Measurements from ENCODE around the gene LCNL1.

The LCNL1 gene

DNA sequence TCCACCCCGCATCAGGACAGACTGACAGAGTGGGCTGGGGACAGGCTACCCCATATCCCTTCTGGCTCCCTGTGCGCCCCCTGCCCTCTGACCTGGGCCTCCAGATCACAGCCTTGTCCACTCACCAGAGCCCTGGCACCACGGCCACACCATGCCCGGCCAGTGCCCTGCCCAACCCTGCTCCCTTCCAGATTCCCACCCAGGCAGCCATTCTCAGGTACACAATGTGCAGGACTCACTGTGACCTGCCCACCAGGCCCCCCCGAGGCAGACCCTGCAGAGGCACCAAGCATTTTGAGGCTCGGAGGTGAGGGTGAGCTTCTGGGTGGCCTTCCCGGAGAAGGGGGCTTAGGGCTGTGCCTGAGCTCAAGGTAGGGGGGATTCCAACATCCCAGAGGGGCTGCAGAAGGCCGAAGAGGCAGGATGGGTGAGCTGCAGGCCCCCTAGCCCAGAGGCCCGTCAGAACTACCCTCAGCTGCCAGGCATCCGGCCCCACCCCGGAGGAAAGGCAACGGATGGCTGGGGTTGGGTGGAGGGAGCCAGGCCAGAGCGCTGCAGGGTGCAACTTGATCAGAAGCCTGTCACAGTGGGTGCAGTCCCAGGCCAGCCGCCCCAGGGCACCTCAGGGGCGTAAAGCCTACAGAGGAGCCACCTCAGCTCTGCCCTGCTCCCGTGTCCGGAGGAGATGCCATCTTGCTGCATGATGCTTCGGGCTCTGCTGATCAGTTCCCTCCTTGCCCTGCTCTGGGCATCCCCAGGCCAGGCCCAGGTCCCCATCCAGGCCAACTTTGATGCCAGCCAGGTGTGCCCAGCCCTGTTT lies at the start of gene LCNL1:
LCNL1 (plus strand) TSS at position 762 of the 820 bp plus-strand sequence. CDS start 594 bp downstream, outside the sequence.
- DNase-seq: no peak

DNA sequence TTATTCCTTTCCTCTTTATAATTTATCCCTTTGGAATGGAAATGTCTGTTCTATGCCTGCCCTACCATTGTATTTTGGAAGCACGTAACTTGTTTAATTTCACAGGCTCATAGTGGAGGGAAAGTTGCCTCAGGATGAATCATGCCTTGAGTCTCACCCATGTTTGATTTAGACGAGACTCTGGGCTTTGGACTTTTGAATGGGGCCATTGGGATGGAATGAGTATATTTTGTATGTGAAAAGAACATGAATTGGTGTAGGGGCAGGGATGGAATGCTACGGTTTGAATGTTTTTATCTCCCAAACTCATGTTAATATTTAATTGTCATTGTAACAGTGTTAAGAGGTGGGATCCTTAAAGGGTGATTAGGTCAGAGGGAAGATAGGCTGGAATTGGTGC lies 48.5 kb upstream of the LCNL1 start:
- no peak for DNase-seq

DNA sequence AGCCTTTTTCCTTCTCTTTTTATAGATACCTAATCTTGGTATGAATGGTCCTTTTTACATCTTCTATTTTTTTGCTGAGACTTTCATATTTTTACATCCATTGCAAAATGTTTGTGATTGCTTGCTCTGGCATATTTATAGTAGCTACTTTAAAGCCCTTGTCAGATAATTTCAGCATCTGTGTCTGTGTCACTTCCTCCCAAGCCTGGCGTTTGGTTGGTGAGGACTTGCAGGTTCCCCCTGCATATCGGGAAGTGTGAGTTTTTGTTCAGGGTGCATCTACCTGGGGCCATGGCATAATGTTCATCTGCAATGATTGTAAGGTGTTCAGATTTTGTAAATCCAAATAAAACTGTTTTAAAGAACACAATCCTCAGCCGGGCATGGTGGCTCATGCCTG lies 47.1 kb upstream of the LCNL1 start:
- no peak for DNase-seq

DNA sequence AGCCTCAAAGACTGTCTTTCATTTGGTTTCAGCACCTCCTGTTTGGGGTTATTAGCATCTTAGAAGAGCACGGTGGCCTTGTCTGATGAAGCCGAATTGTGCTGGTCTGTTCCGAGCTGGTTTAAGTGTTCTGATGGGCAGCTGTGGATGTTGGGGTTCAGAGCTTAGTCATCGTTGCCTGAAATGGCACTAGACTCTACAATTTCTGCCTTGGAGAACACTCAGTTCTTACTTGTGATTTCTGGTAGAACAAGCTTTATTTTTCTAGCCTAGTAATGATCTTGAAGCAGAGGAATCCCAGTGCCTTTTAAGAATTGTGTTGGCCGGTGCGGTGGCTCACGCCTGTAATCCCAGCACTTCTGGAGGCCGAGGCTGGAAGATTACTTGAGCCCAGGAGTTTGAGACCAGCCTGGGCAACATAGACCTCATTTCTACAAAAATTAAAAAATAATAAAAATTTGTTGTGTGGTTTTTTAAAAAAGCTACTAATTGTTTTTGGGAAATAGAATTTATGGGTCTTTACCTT lies 46.1 kb upstream of the LCNL1 start:
- no peak for DNase-seq

DNA sequence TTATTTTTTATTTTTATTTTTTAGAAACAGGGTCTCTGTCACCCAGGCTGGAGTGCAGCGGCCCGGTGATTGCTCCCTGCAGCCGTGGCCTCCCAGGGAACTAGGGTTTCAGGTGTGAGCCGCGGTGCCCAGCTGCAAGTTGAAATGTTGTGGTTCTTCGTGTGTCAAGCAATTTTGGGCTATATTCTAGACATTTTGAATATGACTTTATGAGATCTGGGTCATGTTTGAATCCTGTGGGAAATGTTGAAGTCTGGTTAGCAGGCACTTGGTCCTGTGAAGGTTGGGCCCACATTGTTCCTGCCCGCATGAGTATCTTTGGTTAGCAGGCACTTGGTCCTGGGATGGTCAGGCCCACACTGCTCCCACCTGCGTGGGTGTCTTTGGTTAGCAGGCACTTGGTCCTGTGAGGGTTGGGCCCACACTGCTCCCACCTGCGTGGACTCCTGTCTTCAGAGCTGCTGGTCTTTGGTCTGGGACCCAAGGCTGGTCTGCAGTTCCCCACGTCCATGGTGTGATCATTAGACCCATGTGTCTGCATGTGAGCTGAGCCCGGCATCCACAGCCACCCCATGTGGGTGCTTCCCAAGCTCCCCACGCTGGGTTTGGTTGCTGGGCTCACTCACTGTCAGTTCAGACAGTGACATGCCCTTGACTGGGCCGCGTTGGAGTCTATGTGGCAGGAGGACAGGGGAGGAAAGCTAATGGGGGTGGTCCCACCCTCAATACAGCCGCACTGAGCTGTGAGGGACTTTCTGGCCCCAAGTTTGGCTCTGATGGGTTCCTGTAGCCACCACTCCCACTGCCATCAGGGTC lies 45.4 kb upstream of the LCNL1 start:
- no peak for DNase-seq

DNA sequence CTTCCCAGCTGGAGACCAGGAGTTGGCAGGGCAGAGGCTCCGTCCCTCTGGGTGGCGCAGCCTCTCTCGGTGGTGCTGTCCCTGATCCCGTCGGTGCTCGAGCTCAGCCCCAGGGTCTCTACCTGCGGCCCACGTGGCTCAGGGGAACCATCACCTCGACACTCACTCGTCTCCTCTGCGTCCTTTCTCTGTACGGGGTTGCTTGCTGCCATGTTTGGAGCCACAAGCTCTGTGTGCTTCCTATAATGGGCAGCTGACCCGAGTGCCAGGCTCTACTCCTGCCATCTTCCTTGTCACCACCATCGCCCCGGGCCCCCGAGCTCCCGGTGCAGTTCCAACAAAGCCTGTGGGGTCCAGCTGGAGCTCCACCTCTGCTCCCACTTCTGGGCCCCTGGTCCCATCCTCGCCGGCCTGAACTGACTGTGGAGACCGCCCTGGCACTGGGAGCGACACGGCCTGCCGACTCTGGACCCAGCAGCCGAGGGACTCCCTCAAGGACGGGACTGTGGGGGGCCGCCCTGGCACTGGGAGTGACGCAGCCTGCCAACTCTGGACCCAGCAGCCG lies 43.3 kb upstream of the LCNL1 start:
- no peak for DNase-seq

DNA sequence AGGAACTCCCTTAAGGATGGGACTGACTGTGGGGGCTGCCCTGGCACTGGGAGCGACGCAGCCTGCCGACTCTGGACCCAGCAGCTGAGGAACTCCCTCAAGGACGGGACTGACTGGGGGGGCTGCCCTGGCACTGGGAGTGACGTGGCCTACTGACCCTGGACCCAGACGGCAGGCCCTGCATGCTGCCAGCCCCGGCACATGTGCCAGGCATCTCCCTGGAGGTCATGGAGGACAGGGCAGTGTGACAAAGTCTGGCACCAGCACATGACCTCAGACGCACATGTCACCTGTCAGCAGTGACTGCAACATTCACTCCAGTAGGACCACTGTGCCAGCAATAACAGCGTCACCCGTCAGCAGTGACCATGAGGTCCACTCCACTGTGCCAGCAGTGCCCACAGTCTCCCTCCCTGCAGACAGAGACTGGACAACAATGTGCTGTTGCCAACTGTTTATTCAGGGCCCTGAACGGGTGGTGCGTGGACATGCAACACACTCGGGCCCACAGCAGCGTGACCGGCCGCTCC lies 42.7 kb upstream of the LCNL1 start:
- no peak for DNase-seq

DNA sequence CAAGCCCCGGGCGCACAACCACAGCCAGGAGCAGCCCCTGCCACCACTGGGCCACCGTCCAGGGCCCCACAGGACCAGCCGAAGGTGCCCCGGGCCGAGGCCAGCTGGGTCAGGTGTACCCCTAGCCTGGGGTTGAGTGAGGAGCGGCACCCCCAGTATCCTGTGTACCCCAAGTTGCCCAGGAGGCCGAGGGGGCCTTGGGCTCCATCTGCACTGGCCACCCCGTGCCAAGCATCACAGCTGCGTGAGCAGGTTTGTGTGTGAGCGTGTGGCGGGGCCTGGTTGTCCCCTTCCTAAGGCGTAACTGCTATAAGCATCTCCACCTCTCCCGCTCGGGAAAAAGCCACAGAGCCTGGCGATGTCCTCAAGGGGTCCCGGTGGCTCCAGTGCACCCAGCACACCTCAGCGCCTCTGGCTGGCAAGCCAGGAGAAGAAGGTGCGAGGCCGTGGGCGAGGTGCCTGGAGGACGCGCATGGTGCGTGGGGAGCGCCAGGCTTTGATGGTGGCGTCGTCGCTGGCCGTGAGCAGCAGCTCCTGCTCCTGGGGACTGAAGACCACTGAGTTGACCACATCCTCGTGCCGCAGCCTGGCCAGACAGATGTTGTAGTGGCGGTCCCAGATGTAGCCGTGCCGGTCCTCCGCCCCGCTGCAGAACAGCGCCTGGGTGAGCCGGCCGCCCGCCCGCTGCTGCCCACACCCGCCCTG lies 42.1 kb upstream of the LCNL1 start:
- DNase-seq: no peak

DNA sequence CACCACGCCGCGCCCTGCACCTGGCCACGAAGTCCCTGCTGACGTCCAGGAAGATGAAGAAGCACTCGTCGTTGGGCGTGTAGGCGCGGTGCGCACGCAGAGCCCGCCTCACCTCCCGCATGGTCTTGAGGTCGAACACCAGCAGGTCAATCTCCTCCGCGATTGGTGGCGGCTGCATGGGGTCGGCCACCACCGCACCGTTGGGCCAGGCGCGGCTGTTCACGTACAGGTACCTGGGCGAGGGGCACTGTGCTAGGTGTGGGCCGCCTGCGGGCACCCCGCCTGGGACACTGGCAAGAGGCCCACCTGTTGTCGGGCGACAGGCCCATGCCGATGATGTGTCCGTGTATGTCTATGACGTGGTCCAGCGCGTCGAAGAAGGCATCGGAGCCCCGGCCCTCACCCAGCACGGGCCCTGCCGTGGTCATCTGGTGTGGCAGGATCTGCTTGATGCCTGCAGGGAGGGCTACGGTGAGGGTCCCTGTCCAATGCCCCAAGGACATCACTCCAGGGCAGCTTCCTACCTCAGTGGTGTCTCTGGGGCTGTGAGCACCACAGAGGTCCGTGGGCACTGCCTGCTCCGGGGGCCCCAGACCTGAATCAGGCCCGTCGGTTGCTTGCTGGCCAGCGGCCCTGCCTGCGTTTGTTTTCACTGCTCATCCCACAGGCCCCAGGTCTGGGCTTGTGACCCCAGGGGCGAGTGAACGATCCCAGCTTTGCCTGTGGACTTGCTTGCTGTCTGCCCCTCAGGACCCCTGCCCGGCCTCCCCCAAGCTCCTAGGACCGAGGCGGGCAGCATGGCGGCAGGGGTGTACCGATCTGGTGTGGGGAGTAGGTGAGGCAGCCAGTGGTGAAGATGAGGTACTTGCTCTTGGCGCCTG lies 41.3 kb upstream of the LCNL1 start:
- DNase-seq: no peak

DNA sequence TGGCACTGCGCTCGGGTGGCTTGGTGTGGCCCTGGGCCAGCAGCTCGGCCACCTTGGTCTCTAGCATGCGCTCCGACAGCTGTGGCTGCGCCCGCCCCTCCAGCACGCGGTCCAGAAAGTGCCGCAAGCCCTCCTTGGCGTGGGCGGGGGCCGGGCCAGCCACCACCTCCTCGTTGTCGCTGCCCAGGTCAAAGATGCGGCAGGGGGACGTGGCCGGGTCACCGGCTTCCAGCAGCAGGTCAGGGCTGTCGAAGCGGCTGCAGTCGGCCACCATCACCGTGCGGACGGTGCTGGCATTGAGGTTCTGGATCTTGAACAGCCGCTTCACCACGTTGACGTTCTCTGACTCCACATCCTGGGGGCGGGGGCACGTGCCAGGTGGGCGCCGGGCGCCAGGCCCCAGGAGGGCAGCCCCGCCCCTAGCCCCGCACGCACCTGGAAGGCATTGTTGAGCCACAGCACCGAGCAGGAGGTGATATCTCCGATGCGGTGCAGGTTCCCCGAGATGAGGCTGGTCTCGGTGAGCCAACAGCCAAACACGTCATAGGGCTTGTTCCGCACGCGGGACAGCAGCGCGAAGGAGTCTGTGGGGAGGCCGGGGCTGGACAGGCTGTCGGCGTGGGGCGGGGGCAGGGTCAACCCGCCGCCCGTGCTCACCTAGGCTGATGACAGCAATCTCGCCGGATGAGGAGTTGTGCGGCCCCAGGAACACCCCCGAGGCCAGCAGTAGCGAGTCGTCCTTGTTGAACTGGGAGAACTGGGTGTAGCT lies 40.5 kb upstream of the LCNL1 start:
- DNase-seq: no peak

DNA sequence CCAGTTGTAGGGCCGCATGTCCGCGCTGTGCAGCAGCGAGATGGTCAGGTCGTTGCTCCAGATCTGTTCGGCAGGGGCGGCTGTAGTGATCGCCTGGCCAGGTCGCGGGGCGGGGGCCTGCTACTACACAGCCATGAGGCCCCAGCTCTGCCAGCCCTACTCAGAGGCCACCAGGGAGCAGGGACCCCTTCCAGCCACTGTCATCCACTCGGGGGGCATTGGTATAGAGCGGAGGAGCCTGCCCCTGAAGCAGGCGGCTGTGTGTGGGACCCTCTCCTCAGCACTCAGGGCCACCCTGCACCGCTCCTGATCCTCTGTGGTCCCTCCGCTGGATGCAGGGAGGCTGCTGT lies 39.9 kb upstream of the LCNL1 start:
- DNase-seq: no peak

DNA sequence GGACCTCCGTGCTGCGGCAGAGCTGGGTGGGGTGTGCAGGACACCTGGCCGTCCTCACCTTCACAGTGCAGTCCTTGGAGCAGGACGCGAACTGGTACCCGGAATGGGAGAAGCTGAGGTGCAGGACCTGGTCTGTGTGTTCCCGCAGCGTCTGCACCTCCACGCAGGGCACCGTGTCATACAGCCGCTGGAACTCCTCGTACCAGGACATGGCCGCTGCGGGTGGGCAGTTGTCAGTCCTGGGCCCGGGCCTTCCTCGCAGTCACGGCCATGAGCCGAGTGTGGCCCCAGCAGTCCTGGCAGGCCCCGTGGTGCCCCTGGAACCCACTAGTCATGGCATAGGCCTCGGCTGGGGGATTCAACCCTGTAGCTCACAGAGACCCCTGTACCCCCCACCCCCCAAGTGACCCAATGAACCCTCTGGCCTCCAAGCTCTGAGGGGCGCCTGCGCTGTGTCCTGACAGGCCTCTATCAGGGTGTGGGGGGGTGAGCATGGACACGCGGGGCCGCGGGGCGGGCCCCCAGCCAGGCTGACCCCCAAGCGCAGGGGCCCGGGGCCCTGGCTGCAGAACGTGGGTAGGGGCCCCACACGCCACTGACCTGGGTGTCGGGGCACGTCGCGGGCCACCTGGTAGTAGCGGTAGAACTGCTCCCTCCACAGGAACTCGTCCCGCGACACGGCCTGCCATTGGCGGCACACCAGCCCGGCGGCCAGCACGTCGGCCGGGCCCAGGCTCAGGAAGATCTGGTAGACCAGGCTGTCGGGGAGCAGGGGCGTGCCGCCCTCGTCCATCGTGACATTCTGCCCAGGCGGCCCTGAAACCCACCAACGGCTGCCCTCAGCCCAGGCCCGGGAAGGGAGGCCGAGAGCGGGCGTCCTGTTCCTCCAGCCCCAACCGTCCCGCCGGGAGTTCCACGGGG lies 39.2 kb upstream of the LCNL1 start:
- peak in 1 of 2 donors; percentile 31 for DNase-seq

DNA sequence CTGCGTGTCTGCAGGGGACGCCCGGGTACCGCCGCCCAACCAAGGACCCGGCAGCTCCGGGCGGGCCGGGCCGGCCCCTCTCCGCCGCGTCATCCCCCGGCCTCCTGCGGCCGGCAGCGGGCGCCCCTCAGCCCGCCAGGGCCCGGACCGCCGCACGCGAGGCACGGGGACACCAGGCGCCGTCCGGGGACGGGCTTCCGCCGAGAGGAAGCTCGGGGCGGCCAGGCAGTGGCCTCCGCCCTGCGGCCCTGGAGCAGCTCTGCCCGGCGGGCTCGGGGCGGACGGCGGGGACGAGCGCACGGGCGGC lies 38.6 kb upstream of the LCNL1 start:
- DNase-seq: no peak

DNA sequence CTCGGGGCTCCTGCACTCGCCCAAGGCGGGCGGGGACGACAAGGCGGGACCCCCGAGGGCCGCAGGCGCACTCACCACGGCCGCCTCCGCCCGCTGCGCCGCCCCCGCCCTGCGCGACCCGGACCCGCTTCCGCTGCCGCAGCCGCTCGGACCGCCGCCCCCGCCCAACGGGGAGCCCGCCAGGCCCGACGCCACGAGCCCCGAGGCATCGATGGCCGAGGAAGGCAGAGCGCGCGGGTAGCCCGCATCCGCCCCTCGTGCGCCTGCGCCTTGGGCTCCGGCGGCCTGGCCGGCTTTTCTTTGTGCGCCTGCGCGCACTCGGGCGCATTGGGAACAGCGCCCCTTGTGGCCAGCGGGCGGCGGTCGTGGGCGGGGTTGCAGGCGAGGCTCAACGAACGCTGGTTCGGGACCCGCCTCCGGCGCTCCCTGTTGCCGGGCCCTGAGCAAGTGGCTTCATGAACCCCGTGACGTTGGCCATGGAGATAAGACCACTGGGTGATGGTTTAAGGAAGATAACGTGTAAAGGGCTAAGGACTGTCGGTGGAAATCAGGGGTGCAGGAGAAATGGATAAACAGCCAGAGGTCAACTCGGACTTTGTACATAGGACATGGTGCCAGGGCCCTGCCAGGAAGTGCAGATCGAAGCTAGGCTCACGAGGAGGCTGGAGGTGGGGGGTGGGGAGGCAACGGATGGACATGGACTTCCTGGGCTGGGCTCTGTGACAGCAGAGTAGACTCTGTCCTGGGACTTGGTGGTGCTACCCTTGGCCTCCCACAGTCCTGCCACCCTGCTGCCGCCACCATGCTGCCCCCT lies 38.1 kb upstream of the LCNL1 start, which contains the start of the genes C8G and FBXW5:
C8G (plus strand) TSS at position 725 of the 814 bp plus-strand sequence; CDS start at position 803, 78 bp downstream.
FBXW5 (minus strand) TSS at position 220 of the 814 bp plus-strand sequence. CDS start 655 bp downstream, outside the sequence.
- peak; percentile 94 to 96 for DNase-seq

DNA sequence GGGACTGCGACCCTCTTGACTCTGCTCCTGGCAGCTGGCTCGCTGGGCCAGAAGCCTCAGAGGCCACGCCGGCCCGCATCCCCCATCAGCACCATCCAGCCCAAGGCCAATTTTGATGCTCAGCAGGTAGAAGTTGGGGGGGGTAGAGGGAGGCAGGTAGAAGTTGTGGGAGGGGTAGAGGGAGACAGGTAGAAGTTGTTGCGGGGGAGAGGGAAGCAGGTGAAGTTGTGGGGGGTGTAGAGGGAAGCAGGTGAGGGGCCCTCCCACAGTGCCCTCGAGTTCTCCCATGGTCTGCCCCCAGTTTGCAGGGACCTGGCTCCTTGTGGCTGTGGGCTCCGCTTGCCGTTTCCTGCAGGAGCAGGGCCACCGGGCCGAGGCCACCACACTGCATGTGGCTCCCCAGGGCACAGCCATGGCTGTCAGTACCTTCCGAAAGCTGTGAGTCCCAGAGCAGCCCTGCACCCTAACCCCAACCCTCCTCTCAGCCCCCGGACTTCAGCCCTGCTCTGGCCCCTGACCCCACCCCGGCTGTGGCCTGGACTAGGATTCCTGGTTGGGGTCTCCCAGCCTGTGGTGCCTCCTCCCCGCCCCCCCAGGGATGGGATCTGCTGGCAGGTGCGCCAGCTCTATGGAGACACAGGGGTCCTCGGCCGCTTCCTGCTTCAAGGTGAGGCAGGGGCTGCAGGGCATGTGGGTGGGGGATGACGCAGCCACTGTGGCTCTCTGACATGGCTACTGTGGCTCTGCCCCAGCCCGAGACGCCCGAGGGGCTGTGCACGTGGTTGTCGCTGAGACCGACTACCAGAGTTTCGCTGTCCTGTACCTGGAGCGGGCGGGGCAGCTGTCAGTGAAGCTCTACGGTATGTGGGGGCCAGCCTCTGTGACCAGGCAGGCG lies 37.2 kb upstream of the LCNL1 start:
- no peak for DNase-seq

DNA sequence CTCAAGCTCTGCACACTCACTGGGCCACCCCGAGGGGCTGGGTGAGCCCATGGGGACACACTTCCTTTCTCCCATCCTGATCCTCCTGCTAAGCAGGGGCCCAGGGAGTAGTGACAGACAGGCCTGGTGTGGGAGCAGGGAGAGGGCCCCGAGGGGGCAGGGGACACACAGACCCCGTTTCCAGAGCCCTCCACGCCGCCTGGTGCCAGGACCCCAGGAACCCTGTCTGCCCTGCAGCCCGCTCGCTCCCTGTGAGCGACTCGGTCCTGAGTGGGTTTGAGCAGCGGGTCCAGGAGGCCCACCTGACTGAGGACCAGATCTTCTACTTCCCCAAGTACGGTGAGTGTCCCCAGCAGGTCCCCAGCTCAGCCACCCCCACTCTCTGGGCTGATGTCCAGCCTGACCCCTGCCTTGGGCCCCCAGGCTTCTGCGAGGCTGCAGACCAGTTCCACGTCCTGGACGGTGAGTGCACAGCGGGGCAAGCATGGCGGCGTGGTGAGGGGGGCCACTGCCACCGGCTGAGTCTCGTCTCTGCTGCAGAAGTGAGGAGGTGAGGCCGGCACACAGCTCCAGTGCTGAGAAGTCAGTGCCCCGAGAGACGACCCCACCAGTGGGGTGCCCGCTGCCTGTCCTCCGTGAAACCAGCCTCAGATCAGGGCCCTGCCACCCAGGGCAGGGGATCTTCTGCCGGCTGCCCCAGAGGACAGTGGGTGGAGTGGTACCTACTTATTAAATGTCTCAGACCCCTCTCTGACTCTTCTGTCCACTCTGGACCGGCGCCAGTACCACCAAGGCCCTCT lies 36.4 kb upstream of the LCNL1 start:
- DNase-seq: no peak
